HG03378 (cell line): ENCODE measurements around the gene MYO7B.

ENCODE experiments used
- ATAC-seq: cut with Tn5 transposase; IDR thresholded peaks from one replicate; pipeline ENCODE4 v1.9.1; 2021; ENCODE audit warnings: mild to moderate bottlenecking, moderate library complexity; ENCODE audit not compliant: unreplicated experiment

The MYO7B gene

DNA sequence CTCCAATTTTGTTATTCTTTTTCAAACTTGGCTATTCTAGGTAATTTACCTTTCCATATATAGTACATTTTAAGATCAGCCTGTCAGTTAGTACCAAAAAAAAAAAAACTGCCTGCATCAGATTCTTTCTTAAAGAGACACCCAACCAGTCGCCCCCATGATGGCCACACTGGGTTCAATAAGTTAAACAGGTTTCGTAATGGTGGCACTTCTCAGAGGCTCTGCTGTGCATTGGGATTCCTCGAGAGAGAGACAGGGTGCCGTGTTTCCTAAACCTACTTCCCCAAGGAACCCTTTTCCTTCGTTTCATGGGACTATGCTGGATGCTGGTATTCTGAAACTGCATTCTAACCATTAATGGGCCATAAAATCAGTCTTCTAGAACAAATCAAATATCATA, 37.4 kb downstream of the MYO7B start:
- ATAC-seq = no peak

DNA sequence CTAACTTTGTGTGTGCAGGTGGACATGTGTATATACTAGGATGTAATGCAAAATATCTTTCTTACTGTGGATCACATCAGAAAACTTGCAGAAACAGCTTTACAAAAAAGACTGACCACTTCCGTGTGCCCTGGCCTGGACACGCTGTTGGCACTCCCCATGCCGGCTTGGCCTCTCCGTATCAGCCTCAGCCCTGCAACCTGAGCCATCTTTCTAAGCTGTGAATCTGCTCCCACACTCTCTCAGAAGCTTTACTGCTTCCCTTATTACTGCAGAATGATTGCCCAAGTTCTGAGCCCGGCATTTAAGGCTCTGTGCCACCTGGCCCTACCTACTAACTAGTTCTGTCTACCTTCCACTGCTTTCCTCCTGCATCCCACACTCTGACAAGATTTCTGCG, 37.8 kb downstream of the MYO7B start:
- ATAC-seq = no peak

DNA sequence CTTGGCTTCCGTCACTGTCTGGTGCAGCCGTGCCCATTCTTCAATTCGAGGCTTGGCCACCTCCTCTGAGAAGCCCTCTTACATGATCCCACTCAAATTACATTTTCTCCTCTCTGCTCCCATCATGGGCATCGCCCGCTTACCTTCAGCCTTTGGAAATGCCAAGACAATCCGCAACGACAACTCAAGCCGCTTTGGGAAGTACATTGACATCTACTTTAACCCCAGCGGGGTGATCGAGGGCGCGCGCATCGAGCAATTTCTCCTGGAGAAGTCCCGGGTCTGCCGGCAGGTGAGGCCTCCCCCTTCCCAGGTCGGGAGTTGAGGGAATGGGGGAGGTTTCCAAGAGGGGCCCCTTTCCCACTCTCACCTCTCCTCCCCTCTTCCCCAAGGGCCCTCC, 38.3 kb downstream of the MYO7B start:
- ATAC-seq = no peak

DNA sequence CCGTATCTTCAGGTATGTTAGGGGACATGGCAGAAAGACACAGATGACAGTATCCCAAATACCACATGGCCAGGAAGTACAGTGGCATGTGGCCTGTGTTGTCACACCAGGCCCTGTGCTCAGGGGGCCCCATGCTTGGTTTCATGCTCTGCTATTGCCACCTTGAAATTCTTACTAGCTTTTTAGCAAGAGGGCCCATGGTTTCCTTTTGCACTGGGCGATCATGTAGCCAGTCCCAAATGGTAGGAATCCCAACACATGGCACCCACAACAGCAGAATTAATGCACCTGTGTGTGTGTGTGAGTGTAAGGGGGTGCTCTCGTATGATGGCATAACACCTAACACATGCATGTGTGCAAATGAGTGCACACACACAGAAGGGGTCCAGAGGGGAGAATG, 39.2 kb downstream of the MYO7B start:
- no peak for ATAC-seq

DNA sequence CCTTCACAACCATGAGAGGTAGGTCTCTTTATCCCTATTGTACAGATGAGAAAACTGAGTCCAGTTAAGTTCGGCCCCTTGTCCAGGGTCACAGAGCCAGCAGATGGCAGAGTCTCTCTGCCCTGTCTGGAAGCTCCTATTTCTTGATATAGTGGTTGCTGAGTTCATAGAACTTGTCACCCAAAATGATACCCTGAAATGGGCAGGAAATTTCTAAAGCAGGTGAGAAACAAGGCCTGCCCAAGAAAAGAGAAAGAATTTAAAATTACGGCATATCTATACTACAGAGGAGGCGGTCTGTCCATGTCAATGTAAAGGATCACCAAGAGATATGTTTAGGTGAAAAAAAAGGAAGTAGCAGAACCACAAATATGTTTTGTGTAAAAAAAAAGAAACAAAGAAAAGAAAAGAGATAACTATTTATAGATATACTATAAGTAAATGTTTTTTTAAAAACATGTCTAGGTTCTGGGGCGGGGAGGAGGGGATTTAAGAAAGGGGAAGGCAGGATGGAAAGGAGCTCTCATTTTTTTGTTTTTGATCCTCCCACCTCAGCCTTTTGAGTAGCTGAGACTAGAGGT, 39.8 kb downstream of the MYO7B start:
- ATAC-seq = no peak

DNA sequence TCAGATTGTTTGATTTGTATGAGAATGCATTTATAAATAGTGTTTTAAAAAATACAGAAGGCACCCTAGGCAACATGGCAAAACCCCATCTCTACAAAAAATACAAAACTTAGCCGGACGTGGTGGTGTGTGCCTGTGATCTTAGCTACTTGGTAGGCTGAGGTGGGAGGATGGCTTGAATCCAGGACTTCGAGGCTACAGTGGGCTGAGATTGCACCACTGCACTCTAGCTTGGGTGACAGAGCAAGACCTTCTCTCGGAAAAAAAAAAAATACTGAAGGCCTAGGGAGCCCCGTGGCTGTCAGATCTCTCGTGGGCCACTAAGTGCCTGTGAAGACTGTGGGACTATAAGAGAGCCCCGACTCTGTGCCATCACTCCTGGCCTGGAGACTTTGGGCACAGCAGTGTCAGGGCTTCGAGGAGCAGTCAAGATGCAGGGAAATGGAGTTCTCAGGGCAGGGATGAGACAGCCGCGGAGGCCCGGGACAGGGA, 40.5 kb downstream of the MYO7B start:
- ATAC-seq = no peak

DNA sequence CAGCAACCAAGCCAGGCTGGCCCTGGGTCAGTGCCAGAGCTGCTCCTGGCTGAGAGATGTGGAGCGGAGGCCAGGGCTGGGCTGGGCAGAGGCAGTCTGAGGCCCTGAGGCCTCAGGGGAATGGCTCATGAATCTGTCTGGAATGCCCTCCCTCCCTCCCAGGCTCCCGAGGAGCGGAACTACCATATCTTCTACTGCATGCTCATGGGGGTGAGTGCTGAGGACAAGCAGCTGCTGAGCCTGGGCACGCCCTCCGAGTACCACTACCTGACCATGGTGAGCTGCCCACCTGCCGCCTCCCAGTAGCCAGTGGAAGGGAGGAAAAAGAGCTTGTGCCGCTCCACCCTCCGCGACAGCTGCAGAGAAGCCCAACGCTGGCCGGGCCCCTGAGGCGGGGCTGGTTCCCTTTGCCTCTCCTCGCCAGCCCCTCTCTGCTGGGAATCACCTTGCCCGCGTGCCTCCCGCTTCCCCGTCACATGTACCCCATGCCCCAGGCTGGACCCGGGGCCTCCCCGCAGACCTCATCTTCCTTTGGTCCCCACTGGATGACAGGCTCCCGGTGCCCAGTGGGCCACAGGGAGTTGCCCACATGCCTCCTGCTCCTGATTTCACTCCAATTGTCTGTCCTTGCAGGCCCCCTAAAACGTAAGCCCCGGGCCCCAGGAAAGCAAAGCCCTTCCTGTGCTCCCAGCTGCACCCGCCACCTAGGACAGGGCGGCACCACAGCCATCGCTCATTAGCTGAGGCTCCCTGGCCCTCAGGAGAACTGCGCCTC, 41.1 kb downstream of the MYO7B start:
- ATAC-seq = no peak

DNA sequence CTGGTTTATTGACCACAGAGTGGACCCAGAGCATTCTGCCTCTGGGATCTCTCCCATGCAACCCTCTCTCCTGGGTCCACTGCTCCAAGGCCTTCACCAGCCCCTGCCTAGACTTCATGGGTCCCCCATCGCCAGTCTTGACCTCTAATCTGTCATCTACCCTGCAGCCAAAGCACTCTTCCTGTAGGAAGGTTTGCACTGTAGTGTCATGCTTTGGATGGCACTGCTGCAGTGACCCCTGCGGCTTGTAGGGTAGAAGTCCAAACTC, 41.7 kb downstream of the MYO7B start:
- no peak for ATAC-seq

DNA sequence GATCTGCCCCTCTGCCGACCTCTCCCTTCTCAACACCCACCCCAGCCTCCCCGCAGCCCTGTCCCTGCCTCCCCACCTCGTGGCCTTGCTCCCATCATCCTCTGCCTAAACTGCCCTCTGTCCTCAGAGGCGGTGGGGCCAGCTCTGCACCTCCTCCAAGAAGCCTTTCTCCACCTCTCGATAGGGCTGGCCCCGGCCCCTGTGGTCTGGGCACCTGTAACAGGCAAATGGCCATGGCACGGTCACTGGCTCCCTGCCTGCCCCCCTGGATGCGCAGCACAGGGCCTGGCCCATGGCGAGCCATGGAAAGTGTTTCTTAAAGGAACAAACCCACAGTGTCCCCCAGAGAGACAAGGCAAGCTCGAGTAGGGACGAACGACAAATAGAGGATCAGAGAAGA, 42.0 kb downstream of the MYO7B start:
- ATAC-seq = no peak

DNA sequence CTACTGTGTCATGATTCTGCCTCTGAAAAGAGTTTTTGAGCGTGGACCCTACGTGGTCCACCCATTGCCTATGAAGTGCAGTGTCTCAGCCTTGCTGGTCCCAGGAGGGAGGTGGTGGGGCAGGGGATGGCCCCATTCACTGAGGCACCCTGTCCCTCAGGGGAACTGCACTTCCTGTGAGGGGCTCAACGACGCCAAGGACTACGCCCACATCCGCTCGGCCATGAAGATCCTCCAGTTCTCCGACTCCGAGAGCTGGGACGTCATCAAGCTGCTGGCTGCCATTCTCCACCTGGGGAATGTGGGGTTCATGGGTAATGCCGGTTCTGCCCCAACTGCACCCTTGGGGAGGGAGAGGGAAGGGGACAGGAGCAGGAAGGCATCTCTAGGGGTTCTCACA, 42.5 kb downstream of the MYO7B start:
- ATAC-seq = no peak

DNA sequence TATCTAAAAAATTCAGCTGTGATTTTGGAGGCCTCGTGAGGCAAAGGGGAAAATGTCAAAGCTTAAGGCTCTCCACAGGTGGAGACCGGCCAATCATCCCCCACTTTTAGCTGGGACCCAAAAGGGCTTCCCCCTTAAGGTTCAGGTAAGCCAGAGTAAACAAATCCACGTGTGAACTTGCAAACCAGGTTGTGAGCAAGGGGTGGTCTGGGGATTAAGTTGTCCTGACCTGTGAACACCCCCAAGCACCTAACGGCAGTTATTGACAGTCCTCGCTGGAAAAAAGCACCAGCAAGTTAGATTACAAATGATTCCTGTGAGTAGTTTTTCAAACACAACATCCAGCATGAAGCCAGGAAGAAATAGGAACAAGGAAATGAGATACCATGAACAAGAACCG, 42.9 kb downstream of the MYO7B start:
- ATAC-seq = no peak

DNA sequence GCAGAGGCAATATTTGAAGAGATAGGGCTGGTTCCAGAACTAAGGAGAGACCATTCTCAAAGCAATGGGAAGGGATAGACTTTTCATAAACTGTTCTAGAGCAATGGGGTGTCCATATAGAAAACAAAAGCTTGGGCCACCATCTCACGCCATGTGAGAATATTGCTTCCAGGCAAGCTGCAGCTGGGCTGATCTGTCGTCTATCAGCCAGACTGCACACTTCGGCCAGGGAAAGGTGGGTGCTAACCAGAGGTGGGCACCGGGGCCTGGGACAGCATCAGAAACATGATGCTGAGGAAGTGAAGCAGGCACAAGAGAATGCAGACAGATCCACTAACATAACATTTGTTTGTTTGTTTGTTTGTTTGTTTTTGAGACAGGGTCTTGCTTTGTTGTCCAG, 43.7 kb downstream of the MYO7B start:
- ATAC-seq = no peak

DNA sequence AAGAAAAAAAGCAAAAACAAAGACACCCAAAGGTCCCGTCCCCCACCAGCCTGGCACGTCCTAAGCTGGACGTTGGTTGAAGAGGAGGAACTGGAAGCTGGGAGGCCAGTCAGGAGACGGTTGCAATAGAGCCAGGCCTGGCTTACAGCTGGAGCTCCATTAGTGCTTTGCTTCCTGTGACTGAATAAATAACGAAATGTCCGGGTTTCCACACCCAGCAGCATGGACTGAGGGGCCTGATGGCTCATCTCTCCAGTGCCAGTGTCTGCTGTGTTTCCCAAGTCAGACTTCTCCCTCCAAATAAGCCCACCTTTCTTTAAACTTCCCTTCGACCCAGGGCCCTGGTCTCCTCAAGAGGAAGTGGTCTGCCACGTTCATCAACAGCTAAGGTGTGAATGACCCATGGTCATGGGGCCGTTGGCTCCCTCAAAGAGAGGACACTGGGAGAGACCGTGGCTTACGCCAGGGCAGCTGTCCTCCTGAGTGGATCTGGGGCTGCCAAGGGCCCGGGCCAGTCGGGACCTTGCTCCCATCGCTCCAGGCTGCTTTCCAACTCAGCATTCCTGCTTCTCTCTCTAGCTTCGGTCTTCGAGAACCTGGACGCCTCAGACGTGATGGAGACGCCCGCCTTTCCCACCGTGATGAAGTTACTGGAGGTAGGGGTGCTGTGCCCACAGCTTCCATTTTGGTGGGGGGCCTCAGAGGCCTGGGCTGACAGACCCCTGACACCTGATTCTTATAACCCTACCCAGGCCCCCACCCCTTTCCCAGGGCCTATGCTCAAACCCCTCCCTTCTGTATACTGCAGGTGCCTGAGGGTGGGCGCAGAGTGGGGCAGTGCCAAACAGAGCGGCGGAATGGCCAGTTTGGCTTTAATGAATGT, 44.9 kb downstream of the MYO7B start:
- no peak for ATAC-seq

DNA sequence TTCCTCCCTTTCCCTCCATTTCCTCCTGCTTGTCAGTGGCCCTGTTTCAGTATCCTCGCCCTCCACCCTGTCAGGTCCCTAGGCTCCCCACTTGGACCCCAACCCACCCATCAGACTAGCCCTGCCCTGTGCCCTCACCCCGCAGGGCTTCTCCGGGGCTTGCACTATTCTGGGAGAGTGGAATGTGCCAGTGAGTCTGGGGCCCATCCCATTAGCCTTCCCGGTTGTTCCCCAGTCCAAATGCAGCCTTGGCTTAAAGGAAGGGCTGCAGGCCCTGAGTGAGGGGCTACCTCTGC, 45.5 kb downstream of the MYO7B start:
- ATAC-seq = no peak

DNA sequence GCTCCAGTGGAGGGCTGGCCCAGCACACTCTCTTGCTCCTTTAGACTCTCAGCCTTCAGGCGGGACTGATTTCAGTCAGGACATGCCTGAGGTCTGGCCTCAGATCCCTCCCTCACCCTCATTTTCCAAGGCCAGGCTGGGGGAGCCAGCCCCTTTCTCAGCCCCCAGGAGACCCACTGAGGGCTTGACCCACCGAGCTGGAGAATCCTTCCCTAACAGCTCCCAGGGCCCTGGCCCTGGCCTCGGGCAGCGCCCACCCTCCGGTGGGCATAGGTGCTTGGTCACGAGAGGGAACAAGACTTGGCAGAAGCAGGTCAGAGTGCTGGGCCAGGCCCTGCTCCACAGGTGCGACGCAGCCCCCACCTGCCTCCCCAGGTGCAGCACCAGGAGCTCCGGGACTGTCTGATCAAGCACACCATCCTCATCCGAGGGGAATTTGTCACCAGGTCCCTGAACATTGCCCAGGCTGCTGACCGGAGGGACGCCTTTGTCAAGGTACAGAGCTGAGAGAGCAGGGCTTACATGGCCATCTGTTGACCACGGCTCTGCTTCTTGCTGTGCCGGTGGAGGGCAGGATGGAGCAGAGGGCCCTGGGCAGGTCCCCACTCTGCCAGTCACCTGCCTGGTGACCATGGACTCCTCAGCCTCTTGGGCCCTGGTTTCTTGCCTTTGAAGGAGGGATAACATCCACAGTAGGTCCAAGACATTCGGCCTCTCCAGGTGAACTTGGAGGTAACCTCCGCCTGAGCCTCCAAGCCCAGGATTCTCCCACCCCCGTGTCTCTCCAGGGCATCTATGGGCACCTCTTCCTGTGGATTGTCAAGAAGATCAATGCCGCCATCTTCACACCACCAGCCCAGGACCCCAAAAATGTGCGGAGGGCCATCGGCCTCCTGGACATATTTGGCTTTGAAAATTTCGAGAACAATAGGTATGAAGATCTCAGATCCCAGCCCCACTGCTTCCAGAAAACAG, 46.3 kb downstream of the MYO7B start:
- no peak for ATAC-seq

DNA sequence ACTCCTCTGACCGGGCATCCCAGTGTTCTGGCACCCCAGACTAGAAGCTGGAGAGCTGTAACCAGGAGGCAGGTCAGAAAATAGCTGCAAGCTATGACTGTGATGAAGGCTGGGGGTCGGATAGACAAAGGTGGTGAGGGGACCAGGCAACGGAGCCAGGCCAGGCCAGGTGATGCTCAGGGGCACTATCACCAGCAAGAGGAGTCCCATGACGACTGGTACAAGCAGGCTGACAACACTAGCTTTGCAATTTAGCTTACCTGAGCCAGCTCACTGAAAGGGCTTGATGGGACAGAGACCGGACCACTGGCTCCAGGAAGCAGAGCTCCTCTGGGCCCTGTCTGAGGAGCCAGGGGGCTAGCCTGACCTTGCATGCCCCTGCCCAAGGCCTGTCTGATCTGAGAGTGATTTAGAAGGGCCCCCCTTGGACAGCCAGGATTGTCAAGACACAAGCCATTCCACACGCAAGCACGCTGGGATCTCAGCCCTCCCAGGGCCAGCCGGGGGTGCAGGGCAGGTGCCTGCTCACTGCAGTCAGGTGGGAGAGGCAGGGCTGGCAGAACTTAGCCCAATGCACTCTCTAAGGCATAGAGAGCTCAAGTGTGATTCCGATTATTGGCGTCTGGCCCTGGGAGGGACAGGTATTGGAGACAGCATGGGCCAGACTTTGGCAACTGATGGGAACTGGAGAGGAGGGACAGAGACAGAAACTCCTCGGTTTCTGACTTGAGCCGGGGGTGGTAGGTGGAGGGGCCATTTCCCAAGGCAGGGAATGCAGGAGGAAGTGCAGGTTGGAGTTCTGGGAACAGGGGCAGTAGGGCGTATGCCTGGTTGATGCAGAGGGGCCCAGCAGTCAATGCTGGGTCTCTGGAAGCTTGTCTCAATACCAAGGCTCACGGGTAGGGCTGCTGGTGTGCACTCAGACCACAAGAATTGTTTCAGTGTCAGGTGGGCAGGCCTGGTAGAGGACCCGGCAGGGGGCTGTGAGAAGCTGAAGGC, 47.7 kb downstream of the MYO7B start:
- ATAC-seq = no peak

DNA sequence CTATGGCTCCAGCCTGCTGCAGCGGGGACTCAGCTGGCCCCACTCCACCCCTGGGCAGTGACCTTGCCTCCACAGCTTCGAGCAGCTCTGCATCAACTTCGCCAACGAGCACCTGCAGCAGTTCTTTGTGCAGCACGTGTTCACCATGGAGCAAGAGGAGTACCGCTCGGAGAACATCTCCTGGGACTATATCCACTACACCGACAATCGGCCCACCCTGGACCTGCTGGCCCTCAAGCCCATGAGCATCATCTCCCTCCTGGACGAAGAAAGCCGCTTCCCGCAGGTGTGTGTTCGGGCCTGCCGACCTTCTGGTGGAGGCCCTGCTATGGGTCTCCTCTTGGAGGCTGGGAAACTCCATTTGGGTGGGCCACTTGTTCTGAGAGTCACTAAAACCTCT, 48.6 kb downstream of the MYO7B start:
- no peak for ATAC-seq

DNA sequence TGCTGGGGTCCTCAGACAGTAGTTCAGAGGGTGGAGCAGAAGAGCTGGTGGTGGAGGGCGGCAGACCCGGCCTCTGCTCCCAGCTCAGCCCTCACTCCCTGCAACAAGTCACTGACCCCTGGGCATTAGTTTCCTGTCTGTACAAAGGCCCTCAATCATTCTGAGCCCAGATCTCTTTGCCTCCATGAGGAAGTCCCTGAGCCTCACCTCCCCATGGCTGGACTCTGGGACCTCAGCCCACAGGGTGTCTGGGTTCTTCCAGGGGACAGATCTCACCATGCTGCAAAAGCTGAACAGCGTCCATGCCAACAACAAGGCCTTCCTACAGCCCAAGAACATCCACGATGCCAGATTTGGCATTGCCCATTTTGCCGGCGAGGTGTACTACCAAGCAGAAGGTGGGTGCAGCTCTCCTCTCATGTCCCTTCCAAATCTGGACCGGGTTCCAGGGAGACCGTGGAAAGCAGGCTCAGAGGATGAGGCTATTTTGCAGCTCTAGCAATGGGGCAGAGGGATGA, 49.1 kb downstream of the MYO7B start:
- no peak for ATAC-seq

DNA sequence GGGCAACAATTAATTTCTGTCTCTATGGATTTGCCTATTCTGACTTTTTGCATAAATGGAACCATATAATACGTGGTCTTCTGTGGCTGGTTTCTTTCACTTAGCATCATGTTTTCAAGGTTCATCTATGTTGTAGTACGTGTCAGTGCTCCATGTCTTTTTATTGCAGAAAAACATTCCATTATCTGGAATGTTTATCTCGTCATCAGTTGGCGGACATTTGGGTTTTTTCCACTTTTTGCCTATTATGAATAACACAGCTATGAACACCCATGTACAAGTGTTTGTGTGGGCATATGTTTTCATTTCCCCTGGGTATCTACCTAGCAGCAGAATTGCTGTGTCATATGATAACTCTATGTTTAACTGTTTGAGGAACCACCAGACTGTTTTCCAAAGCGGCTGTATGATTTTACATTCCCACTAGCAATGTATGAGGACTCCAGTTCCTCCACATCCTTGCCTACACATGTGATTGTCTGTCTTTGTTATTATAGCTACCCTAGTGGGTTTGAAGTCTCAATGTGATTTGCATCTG, 49.9 kb downstream of the MYO7B start:
- no peak for ATAC-seq
